GM19397 (cell line): ENCODE data around the gene SLC18A2.

Experiments used
- ATAC-seq: cut with Tn5 transposase; IDR thresholded peaks from one replicate; pipeline ENCODE4 v1.9.1; 2021; ENCODE audit warnings: mild to moderate bottlenecking, moderate library complexity; ENCODE audit not compliant: unreplicated experiment

SLC18A2 gene

DNA sequence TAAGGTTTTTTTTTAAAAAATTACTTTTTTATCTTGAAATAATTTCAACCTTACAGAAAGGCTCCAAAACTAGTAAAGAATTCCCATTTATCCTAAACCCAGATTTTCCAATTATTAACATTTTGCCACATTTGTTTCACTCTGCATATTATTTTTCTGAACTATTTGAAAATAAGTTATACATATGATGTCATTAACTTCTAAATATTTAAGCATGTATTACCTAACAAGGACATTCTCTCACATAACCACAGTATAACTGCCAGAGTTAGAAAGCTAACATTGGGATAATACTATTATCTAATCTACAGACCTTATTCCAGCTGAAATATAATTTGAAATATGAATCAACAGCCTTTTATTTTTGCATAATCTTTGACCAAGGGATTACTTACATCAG, 65.8 kb downstream of the SLC18A2 start:
- no peak for ATAC-seq

DNA sequence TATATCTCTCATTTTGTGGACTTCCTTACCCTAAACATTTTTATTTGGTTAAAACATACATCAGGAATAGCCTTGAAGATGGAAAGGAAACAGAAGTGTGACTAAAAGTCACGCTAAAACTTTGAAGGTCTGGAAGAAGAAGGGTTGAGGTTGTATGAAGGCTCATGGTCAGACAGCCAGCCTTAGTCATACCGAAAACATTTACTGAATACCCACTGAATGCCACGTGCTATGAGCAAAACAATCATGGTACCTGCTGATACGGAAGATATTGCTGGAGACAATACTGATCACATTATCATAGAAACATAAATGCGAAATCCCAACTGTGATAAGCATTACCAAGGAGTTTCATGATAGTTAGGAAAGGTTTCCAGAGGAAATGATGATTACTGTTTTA, 70.3 kb downstream of the SLC18A2 start:
- ATAC-seq = no peak

DNA sequence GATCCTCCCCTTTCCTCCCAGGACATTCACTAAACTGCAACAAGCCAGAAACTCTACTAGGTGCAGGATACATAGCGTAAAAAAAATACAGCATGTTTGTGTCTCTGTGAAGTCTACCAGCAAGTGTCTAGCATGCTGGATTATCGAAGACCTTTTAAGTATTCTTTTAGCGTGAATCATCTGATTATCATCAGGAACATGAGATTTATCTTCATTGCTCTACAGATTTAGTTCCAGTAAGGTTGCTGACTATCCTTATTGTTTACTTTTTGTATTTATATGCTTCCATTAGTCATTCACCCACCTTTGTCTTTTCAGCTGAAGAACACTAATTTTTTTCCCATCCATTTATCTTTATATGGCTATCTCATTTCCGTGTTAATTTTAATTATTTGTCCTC, 71.5 kb downstream of the SLC18A2 start:
- no peak for ATAC-seq

DNA sequence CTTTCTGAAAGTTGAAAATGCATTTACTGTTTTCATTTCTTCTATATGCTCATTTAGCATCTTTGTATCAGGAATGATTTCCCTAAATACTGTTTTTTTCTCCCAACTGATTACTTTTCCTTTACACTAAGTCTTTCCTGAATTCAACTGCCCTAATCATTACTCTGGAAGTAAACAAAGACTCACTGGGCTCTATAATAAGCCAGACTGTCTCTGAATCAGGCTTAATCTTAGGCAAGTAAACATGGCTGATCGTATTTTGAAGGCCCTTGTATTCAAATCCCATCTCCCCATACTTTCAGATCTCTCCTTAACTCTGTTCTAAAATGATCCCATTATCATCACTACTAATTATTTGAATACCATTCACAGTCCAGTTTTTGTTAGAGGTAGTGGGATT, 72.7 kb downstream of the SLC18A2 start:
- ATAC-seq = no peak

DNA sequence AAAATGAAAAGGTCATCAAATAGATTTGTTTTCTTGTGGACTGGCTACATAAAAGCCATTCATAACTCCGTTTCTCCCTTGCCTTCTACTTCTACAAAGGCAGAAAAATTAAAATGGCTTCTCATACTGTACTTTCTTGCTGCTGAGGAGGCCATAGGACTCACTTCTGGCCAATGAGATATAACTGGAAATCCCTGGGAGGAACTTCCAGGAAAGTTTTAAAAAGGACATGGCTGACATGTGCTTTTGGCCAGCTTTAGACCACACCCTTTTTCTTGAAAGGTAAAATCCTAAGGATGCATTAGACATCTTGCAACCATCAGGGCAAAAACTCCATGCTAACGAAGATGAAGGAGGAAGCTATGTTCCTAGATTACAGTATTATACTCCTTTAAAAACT, 75.8 kb downstream of the SLC18A2 start:
- no peak for ATAC-seq

DNA sequence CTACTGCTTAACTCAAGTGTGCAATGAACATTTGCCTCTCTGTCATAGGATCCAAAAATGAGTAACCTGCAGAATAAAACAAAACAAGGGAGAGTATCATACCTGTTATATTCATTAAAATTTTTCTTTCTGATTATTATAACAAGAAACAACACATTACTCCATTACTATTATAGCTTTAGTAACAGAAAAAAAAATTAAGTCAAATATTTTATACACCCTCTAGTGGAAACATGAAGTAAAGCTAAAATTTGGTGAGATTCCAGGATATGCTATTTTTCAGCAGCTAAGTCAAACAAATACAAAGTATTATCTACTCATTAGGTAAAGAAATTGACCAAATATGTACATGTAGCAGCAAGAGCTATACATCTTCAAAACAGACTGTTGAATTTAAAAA, 78.0 kb downstream of the SLC18A2 start:
- no peak for ATAC-seq

DNA sequence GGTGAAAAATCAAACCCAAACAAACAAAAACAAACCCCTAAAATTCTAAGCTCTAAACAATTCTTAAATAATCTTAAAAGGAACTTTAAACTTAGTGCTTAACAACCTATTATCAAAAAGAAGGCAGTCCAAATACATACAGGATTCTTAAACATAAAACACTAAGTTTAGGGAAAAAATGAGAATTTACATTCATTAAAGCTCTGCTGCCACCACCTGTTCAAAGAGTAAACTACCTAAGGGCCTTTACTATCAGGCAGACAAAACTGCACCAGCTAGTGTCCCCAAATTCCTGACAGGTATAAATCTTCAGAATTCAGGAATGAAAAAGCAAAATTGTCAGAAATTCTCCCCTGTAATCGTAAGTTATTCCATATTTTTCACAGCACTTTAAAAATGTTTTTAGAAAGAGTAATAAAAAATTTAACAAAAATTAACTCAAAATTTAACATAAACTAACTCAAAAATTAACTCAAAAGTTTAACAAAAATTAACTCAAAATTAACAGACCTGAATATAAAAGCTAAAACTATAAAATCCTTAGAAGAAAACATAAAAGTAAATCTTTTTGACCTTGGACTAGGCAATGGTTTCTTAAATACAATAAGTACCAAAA, 79.2 kb downstream of the SLC18A2 start:
- no peak for ATAC-seq

DNA sequence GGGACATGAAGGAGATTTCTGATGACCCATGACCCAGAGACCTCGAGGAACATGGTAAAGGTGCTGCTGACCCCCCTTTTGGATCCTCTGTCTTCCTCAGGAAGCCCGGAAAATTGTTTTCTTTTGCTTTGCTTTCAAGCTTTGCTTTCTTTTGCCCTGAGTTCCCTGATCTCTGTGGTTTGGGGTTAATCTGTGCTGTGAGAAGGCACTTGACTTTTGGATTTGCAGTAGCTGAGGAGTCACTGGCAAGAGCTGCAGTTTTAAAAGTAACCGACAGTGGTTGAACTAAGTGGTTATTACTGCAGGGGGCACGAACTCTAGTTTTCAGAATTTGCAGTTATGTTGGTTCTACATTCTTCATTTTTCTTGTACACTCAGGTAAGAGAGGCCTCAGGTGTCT, 81.3 kb downstream of the SLC18A2 start:
- no peak for ATAC-seq

DNA sequence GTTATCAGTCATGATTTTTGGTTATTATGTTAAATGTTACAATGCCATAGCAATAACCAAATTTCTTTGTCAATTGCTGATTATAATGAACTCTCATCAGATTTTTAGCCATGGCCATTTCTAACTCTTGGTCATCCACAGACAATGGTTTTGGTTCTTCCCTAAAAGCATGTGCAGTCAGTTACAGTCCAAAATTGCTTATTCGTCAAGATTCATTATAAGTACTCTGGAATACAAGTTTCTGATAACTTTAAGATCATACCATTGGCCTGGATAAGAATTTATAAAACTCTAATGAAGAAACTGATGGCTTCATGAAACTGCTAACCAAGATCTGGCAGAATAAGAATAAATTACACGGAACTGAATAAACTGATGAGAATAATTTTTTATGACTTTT, 83.5 kb downstream of the SLC18A2 start:
- ATAC-seq = no peak

DNA sequence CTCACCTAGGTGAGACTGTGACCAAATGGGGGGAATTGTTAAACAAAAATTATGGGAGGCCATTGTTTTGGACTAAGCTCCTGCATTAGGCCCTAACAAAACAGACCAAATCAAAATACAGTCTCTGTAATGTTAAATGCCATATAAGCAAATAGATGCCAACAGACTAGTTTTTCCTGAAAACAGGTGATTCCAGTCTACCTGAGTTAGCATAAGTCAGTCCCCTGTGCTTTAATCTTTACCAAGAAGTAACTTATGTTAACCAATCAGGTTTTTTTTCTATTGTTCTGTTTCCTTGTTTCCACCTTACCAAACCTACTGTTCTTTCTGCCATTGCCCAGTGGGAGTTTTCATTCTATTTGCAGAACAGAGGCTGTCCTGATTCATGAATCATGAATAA, 86.3 kb downstream of the SLC18A2 start:
- no peak for ATAC-seq
